ENCODE data around the gene CUX1. TPM values are rescaled to one million over a fixed set of nuclear protein-coding genes. Genes with fewer than 3 reads are reported as not detected.

CUX1 gene
- total and polyA plus RNA-seq, 2 donors (not counting 1 experiment from before 2014, with no cell fraction given) = 22.7 to 38.1 TPM

DNA sequence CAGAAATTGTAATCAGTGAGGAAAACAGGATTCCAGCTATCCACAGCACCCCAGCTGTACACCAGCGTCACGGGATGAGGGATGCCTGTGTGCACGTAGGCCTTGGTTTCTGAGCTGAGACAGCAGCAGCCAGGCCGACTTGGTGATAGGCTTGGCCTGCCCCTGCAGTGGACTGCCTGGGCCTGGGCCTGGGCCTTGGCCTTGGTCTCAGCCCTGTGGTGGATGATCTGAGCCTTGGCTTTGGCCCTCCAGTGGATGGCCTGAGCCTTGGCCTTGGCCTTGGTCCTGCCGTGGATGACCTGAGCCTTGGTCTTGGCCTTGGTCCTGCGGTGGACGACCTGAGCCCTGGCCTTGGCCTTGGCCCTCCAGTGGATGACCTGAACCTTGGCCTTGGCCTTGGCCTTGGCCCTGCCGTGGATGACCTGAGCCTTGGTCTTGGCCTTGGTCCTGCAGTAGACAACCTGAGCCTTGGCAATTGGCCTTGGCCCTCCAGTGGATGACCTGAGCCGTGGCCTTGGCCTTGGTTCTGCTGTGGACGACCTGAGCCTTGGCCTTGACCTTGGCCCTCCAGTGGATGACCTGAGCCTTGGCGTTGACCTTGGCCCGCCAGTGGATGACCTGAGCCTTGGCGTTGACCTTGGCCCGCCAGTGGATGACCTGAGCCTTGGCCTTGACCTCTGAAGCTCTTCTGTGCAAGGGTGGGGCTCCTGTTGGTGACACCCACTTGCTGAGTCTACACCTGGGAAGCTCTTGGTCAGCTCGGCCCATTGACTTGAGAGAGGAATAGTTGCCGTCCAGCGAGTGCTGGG, 93.8 kb downstream of the CUX1 start:
- H3K79me2 ChIP-seq (ENCODE audit: control insufficient read depth, insufficient read depth, low read length) = peaks cover 3% of the 10 kb centered on the region
- no peak overlapping the region for H3K9ac ChIP-seq (ENCODE audit: insufficient read depth, low read length)
- H3K4me3 ChIP-seq (replicated peaks in 1 of 4; ENCODE audit: control extremely low read depth in 1 of 4, insufficient read depth in 1 of 4, low read depth in 3 of 4, low read length in 4 of 4) = no peak overlapping the region
- DNase-seq (ENCODE audit: low read depth in 2 of 2) = peak in 1 of 2 donors; percentile 50
- no peak overlapping the region for H3K27ac ChIP-seq (ENCODE audit: insufficient read depth, low read length)
- TF ChIP-seq, protein P1, sequence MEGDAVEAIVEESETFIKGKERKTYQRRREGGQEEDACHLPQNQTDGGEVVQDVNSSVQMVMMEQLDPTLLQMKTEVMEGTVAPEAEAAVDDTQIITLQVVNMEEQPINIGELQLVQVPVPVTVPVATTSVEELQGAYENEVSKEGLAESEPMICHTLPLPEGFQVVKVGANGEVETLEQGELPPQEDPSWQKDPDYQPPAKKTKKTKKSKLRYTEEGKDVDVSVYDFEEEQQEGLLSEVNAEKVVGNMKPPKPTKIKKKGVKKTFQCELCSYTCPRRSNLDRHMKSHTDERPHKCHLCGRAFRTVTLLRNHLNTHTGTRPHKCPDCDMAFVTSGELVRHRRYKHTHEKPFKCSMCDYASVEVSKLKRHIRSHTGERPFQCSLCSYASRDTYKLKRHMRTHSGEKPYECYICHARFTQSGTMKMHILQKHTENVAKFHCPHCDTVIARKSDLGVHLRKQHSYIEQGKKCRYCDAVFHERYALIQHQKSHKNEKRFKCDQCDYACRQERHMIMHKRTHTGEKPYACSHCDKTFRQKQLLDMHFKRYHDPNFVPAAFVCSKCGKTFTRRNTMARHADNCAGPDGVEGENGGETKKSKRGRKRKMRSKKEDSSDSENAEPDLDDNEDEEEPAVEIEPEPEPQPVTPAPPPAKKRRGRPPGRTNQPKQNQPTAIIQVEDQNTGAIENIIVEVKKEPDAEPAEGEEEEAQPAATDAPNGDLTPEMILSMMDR (conservative IDR thresholded peaks at IDR 0.05 in 1 of 2, IDR thresholded peaks at IDR 0.05 in 1 of 2; ENCODE audit: low read depth in 1 of 2, low read length in 2 of 2) = no peak
- TF ChIP-seq EZH2 (IDR thresholded peaks at IDR 0.05; ENCODE audit: low read length, missing control alignments) = no peak
- H3K36me3 ChIP-seq (ENCODE audit: control insufficient read depth, insufficient read depth, low read length) = no peaks in the 10 kb centered on the region
- no peak overlapping the region for H2AFZ ChIP-seq (ENCODE audit: low read length)
- no peak overlapping the region for H3K4me2 ChIP-seq (ENCODE audit: extremely low read depth, insufficient read depth, low read length)
- no peaks in the 10 kb centered on the region for H3K9me3 ChIP-seq (ENCODE audit: control insufficient read depth, insufficient read depth, low read depth, low read length)
- no peaks in the 10 kb centered on the region for H4K20me1 ChIP-seq (ENCODE audit: control insufficient read depth, extremely low read depth, insufficient read depth, low read length)
- no peaks in the 10 kb centered on the region for H3K27me3 ChIP-seq (ENCODE audit: control insufficient read depth, insufficient read depth, low read length)
- peaks cover 9% of the 10 kb centered on the region for H3K4me1 ChIP-seq (ENCODE audit: control insufficient read depth, extremely low read depth, insufficient read depth, low read length)

DNA sequence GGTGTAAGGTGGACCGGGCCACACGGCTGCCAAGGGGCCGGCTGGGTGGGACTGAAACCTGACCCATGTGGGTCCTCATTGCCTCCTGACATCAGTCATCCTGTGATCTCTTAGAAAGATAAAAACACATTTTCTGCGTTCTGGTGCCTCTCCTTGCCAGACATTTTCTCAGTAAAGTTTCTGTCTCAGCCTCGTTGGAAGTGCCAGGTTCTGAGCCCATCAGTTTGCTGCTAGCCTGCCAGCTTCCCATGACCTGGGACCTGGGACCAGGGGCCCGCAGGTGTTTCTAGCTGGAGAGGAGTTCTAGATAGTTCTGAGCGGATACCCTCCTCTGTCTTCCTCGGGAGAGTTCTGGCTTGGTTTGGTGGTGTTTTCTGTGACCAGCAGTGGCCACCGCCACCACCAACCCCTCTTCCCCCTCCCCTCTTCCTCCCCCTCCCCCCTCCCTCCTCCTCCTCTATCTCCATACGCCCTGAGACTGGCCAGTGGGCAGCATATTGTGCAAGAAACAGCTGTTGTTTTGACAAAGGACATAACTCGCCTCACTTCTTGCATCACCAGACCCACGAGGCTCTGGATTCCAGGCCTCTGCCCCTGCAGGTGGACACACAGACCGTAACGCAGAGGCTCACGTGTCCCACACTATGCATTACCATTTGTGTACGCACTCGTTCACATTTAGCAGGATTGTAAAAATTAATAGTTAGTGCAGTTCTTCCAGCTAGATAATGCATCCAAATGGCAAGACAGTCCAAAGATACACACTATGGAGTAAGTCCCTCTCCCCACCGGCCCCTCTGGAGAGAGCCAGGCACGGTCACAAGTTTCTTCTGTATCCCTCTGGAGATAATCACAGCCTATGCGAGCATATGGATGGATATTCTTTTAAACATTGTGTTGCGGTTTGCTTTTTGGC, 94.6 kb downstream of the CUX1 start:
- Histone ChIP-seq H4K20me1 (ENCODE audit: control insufficient read depth, extremely low read depth, insufficient read depth, low read length) (no peaks in the 10 kb centered on the region), H3K36me3 (ENCODE audit: control insufficient read depth, insufficient read depth, low read length) (peaks cover 2% of the 10 kb centered on the region), H3K27me3 (ENCODE audit: control insufficient read depth, insufficient read depth, low read length) (no peaks in the 10 kb centered on the region), H3K9ac (ENCODE audit: insufficient read depth, low read length) (no peak overlapping the region), H3K4me2 (ENCODE audit: extremely low read depth, insufficient read depth, low read length) (peak overlapping the region; percentile 37), H3K4me1 (ENCODE audit: control insufficient read depth, extremely low read depth, insufficient read depth, low read length) (peaks cover 9% of the 10 kb centered on the region), H3K9me3 (ENCODE audit: control insufficient read depth, insufficient read depth, low read depth, low read length) (no peaks in the 10 kb centered on the region), H2AFZ (ENCODE audit: low read length) (no peak overlapping the region), H3K79me2 (ENCODE audit: control insufficient read depth, insufficient read depth, low read length) (peaks cover 3% of the 10 kb centered on the region), H3K4me3 (replicated peaks in 1 of 4; ENCODE audit: control extremely low read depth in 1 of 4, insufficient read depth in 1 of 4, low read depth in 3 of 4, low read length in 4 of 4) (no peak overlapping the region), H3K27ac (ENCODE audit: insufficient read depth, low read length) (no peak overlapping the region)
- DNase-seq (ENCODE audit: low read depth in 2 of 2) = peak in 1 of 2 donors; percentile 94
- TF ChIP-seq, protein P1 (conservative IDR thresholded peaks at IDR 0.05 in 1 of 2, IDR thresholded peaks at IDR 0.05 in 1 of 2; ENCODE audit: low read depth in 1 of 2, low read length in 2 of 2) = peak in 1 of 2 donors; percentile 21
- no peak for TF ChIP-seq EZH2 (IDR thresholded peaks at IDR 0.05; ENCODE audit: low read length, missing control alignments)

DNA sequence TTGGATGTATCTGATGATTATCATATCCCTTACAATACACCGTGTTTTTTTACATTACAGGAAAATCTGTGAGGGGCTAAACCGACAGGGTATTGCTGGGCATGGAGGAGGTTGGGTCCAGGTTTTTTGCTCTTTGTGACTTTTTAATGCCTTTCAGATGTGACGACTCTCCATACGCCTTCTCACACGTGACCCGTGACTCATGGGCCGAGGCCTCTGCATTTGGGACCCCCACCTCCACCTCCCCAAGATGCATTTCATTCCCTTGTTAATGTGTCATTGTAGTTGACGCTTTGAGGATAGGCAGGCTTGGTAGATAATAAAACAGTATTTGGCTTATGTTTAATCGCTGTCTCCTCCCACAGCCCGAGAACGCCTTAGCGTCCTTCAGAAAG, 95.3 kb downstream of the CUX1 start:
- Histone ChIP-seq H3K4me2 (ENCODE audit: extremely low read depth, insufficient read depth, low read length) (peak overlapping the region; percentile 25), H3K27ac (ENCODE audit: insufficient read depth, low read length) (no peak overlapping the region), H3K4me1 (ENCODE audit: control insufficient read depth, extremely low read depth, insufficient read depth, low read length) (peaks cover 9% of the 10 kb centered on the region), H3K27me3 (ENCODE audit: control insufficient read depth, insufficient read depth, low read length) (no peaks in the 10 kb centered on the region), H3K79me2 (ENCODE audit: control insufficient read depth, insufficient read depth, low read length) (peaks cover 3% of the 10 kb centered on the region), H3K4me3 (replicated peaks in 1 of 4; ENCODE audit: control extremely low read depth in 1 of 4, insufficient read depth in 1 of 4, low read depth in 3 of 4, low read length in 4 of 4) (no peak overlapping the region), H3K9me3 (ENCODE audit: control insufficient read depth, insufficient read depth, low read depth, low read length) (no peaks in the 10 kb centered on the region), H3K9ac (ENCODE audit: insufficient read depth, low read length) (no peak overlapping the region), H4K20me1 (ENCODE audit: control insufficient read depth, extremely low read depth, insufficient read depth, low read length) (no peaks in the 10 kb centered on the region), H3K36me3 (ENCODE audit: control insufficient read depth, insufficient read depth, low read length) (peaks cover 2% of the 10 kb centered on the region), H2AFZ (ENCODE audit: low read length) (no peak overlapping the region)
- no peak for DNase-seq (ENCODE audit: low read depth in 2 of 2)
- no peak for TF ChIP-seq EZH2 (IDR thresholded peaks at IDR 0.05; ENCODE audit: low read length, missing control alignments)
- TF ChIP-seq, protein P1 (conservative IDR thresholded peaks at IDR 0.05 in 1 of 2, IDR thresholded peaks at IDR 0.05 in 1 of 2; ENCODE audit: low read depth in 1 of 2, low read length in 2 of 2) = no peak

Measured in fibroblast of lung (primary cell).